HFFc6 (cell line): ENCODE data around the gene BBS9. TPM values are rescaled to one million over a fixed set of nuclear protein-coding genes. Genes with fewer than 3 reads are reported as not detected.
A peak's percentile ranks its signal among the peaks of the same experiment; 100 is the strongest.

Experiments used
- DNase-seq: peaks from one replicate; pipeline ENCODE4 v3.0.0-alpha.2; 2018
- H3K27ac Mint-ChIP-seq: 2 replicates; pipeline ENCODE4 v1.8.0; 2020; ENCODE audit warnings: mild to moderate bottlenecking, mixed read lengths
- H3K27me3 Mint-ChIP-seq: 2 replicates; pipeline ENCODE4 v1.8.0; 2021; ENCODE audit warnings: mild to moderate bottlenecking, moderate library complexity, mixed read lengths; ENCODE audit not compliant: insufficient read depth
- H3K36me3 Mint-ChIP-seq: 2 replicates; pipeline ENCODE4 v1.8.0; 2021; ENCODE audit warnings: low read depth, mixed read lengths
- H3K4me1 Mint-ChIP-seq: 2 replicates; pipeline ENCODE4 v1.8.0; 2020; ENCODE audit warnings: low read depth, mixed read lengths
- H3K4me3 Mint-ChIP-seq: 2 replicates; pipeline ENCODE4 v1.8.0; 2020; ENCODE audit warnings: mild to moderate bottlenecking, moderate library complexity, mixed read lengths
- H3K9me3 Mint-ChIP-seq: 2 replicates; pipeline ENCODE4 v1.8.0; 2020; ENCODE audit warnings: mild to moderate bottlenecking, mixed read lengths
- total RNA-seq, 6 experiments: library from RNA; stranded (reverse); fragmentation: NEBNext Ultra II Directional; extraction: Animal tissue kit (Norgen Biotek cat#: 25700); gene quantifications; 2 replicates in 1 of 6; 3 replicates in 5 of 6; pipeline ENCODE4 v1.2.3, GENCODE V29; 2021
- TF ChIP-seq, protein P1 (sequence below): fragments of 200-600 bp; sonication (generic); IDR thresholded peaks from 2 replicates; pipeline ENCODE4 v1.5.0; 2021; ENCODE audit warnings: antibody characterized with exemption, mild to moderate bottlenecking

Gene BBS9
- total RNA-seq, 6 experiments from 2014 or later: 10.6 to 13.0 (median 12.1) TPM

DNA sequence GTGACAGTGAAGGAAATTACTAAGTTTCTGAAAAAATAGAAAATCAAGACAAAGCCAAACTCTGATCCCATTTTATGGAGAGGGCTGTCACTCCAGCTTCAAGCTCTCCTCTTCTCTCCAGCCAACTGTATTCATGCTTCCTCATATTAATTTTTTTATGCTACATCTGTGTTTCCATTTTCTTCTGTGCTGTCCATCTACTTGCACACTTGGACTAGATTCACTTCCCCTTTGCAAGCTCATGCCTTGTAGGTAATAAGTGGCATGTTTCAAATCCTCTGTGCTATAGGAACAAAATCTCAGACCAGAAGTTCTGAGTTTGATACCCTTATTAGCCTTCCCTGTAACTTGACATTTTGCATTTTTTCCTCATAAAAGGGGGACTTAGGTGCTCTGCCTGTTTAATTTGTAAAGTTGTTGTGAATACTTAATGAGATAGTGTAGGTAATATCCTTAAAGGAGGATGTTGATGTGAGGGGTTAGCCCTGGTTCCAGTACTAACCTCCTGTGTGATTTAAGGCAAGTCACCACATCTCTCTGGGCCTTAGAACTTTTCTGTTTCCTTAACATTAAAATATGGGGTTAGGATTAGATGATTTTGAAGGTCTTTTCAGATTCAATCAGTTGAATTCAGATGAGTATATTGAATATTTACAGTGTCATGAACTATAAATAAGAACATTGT, 358.8 kb downstream of the BBS9 start:
- no peak overlapping the region for H3K4me3 Mint-ChIP-seq
- DNase-seq: no peak
- H3K9me3 Mint-ChIP-seq: peaks cover 6% of the 10 kb centered on the region; the same call in 1 of the 2 replicates
- H3K4me1 Mint-ChIP-seq: peaks cover 8% of the 10 kb centered on the region
- H3K36me3 Mint-ChIP-seq: 0 out of 2 replicates have a peak, but pooled peaks cover 4% of the 10 kb centered on the region
- no peaks in the 10 kb centered on the region for H3K27me3 Mint-ChIP-seq
- H3K27ac Mint-ChIP-seq: no peak overlapping the region
- TF ChIP-seq, protein P1, sequence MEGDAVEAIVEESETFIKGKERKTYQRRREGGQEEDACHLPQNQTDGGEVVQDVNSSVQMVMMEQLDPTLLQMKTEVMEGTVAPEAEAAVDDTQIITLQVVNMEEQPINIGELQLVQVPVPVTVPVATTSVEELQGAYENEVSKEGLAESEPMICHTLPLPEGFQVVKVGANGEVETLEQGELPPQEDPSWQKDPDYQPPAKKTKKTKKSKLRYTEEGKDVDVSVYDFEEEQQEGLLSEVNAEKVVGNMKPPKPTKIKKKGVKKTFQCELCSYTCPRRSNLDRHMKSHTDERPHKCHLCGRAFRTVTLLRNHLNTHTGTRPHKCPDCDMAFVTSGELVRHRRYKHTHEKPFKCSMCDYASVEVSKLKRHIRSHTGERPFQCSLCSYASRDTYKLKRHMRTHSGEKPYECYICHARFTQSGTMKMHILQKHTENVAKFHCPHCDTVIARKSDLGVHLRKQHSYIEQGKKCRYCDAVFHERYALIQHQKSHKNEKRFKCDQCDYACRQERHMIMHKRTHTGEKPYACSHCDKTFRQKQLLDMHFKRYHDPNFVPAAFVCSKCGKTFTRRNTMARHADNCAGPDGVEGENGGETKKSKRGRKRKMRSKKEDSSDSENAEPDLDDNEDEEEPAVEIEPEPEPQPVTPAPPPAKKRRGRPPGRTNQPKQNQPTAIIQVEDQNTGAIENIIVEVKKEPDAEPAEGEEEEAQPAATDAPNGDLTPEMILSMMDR: no peak

DNA sequence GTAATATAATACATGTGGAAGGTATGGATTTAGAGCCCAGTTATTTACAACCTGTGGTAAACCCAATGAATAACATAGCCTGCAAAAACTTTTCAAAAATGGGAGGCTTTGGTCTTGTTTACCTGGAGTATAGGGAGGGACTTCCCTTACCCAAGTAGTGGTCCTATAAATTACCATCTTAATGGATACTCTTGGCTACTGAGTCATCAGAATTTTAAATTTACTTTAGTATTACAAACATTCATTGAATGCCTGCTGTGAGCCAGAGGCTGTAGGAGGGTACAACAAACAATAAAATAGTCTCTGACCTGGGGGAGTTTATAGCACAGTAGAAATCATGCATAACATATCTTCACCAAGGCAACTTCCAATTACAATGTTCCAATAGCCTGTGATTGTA, 365.1 kb downstream of the BBS9 start:
- Mint-ChIP-seq H3K4me3 (no peak overlapping the region), H3K36me3 (no peaks in the 10 kb centered on the region), H3K27ac (peak overlapping the region; percentile 44; the same call in 1 of the 2 replicates), H3K9me3 (no peaks in the 10 kb centered on the region), H3K4me1 (peaks cover 30% of the 10 kb centered on the region), H3K27me3 (no peaks in the 10 kb centered on the region; the same call in 1 of the 2 replicates)
- DNase-seq: peak; percentile 4
- TF ChIP-seq, protein P1: no peak

DNA sequence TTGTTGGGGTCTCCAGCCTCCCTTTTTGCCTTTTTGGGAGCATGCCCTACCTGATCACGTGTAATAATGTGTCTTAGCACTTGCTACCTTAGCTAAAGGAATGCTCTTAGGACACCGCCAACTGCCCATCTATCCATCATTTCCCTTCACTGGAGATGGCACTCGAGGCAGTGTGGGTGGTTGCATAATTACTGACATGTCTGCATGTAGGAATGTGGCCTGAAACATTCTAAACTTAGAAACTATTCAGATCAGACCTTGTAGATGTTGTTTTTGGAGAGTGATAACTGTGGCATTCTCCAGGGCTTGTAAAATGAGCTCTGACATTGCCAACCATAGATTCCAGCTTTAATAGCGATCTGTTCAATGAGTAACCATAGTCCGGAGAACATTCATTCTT, 365.8 kb downstream of the BBS9 start:
- peak overlapping the region; percentile 44; the same call in 1 of the 2 replicates for H3K27ac Mint-ChIP-seq
- peak; percentile 69 for DNase-seq
- TF ChIP-seq, protein P1: no peak
- no peaks in the 10 kb centered on the region for H3K9me3 Mint-ChIP-seq
- H3K4me3 Mint-ChIP-seq: peak overlapping the region; percentile 18; the same call in 1 of the 2 replicates
- peaks cover 31% of the 10 kb centered on the region for H3K4me1 Mint-ChIP-seq
- no peaks in the 10 kb centered on the region for H3K36me3 Mint-ChIP-seq
- H3K27me3 Mint-ChIP-seq: no peaks in the 10 kb centered on the region; the same call in 1 of the 2 replicates

DNA sequence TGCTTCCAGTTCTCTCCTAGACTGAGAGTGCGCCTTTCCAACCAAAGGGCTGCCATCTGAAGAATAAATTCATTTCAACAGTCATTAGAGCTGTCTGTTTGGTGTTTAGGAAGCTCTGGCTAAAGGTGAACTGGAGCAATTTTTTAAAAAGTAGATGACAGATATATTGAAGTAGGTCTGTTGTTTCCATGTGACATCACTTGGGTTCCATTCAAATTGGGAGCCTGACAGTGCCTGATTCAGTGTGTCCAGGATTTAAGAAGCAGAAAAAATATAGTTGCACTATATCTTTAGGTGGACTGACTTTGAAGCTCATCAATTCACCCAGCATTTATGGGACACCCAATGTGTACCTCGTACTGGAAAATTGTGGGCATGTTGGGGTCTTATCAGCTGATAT, 367.7 kb downstream of the BBS9 start:
- H3K36me3 Mint-ChIP-seq: no peaks in the 10 kb centered on the region
- no peaks in the 10 kb centered on the region; the same call in 1 of the 2 replicates for H3K27me3 Mint-ChIP-seq
- no peak overlapping the region for H3K4me3 Mint-ChIP-seq
- TF ChIP-seq, protein P1: no peak
- DNase-seq: no peak
- H3K4me1 Mint-ChIP-seq: peaks cover 41% of the 10 kb centered on the region
- H3K9me3 Mint-ChIP-seq: no peaks in the 10 kb centered on the region
- no peak overlapping the region for H3K27ac Mint-ChIP-seq

DNA sequence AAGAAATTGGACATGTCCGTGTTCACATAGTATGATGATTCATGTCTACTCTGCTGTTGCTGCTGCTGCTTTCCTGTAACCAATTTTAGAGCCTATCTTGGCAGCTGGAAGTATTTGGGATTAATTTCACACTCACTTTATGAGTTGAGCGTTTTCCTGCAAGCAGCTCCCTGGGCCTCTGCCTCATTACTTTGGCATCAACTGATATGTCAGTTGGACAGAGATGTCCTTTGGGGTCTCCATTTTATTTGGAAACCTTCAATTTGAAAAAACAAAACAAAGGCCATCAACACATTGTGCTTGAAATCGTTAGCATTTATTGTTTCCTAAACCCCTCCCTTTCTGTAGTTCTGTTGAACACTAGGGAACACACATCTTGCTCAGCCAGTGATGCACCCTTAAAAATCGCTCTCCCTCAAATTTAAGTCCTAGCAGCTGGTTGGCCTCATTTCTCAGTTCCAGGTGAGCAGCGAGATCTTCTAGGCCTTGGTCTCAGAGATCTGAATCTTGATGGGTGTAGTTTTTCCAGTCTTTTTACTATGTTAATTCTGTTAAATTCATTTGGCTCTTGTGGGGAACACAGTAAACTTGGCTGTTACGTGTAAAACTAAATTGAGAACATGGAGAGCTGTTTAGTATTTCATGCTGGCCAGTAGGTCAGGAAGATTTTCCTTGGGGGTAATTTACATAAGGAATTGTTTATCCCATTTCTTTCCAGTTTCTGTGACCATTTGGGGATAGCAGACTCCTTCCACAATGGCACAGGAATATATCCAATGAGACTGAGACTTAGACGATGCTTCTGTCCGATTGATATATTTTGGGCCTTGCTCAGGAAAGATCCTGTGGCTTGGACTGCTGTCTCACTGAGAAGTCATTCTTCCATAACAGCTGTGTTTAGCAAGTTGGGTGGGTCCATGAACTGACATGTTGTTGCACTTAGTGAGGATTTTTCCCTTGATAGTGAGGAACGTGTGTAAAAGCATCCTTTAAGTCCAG, 371.6 kb downstream of the BBS9 start:
- Mint-ChIP-seq H3K27ac (no peak overlapping the region), H3K36me3 (no peaks in the 10 kb centered on the region), H3K4me1 (peaks cover 18% of the 10 kb centered on the region), H3K27me3 (no peaks in the 10 kb centered on the region; the same call in 1 of the 2 replicates), H3K4me3 (no peak overlapping the region), H3K9me3 (no peaks in the 10 kb centered on the region)
- TF ChIP-seq, protein P1: no peak
- peak; percentile 7 for DNase-seq
